Measurements from ENCODE around the gene NECAB3.

GRCh38 chr20:33651562-33652048 lies 22.6 kb downstream of the NECAB3 start:
- TF ChIP-seq, protein P1, sequence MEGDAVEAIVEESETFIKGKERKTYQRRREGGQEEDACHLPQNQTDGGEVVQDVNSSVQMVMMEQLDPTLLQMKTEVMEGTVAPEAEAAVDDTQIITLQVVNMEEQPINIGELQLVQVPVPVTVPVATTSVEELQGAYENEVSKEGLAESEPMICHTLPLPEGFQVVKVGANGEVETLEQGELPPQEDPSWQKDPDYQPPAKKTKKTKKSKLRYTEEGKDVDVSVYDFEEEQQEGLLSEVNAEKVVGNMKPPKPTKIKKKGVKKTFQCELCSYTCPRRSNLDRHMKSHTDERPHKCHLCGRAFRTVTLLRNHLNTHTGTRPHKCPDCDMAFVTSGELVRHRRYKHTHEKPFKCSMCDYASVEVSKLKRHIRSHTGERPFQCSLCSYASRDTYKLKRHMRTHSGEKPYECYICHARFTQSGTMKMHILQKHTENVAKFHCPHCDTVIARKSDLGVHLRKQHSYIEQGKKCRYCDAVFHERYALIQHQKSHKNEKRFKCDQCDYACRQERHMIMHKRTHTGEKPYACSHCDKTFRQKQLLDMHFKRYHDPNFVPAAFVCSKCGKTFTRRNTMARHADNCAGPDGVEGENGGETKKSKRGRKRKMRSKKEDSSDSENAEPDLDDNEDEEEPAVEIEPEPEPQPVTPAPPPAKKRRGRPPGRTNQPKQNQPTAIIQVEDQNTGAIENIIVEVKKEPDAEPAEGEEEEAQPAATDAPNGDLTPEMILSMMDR (IDR thresholded peaks at IDR 0.05), result no peak
- TF ChIP-seq POLR2A (IDR thresholded peaks at IDR 0.05), result no peak

Measured in heart left ventricle (tissue), 13 donors.